Heart left ventricle (tissue), 13 donors: ENCODE results near the gene KCNQ2.

Experiments used
- CTCF ChIP-seq, 12 donors: fragments of 200-600 bp; sonication (generic) in 4 of 12; IDR thresholded peaks; one replicate each; pipeline versions ENCODE4 v1.5.0 to v1.8.0; 2018 to 2022; ENCODE audit warnings: antibody characterized with exemption in 12 of 12, mild to moderate bottlenecking in 5 of 12
- POLR2A ChIP-seq, 2 donors: fragments of 450-650 bp; IDR thresholded peaks; one replicate each; pipeline ENCODE4 v1.6.1; 2017; ENCODE audit warnings: antibody characterized with exemption in 2 of 2, mild to moderate bottlenecking in 2 of 2, moderate library complexity in 2 of 2
- donor health status: ischemic (EF 13 %, LVEDD 7.1; RV severe dilation, severe dysfunction).
- donor health status: DM: no; HTN: yes; CAD: no.
- donor health status: DM: no; HTN: no; CAD: no.
- donor health status: ischemic (EF 25% LVEDD 6.9; RV normal size, moderate dysfunction).
- donor health status: ischemic (EF 25% LVEDD 5.7; RV mildly dilated, moderate dysfunction).
- donor health status: ischemic (EF 35%, LVEDD 5.7; RV mildly dilated, moderate dysfunction).
- donor health status: nonischemic (EF 11% LVEDD 7.7; RV severe dilation, severe dysfunction).
- donor health status: DM: yes; HTN: yes; CAD: no.
- donor health status: PGD.
- donor health status: ischemic (EF 29% LVEDD 5.4; RV normal size, mild dysfunction).
- donor health status: nonischemic (EF 23%, LVEDD 6.1; RV moderate dilation, normal function).

GRCh38 chr20:63481503-63481902, 9.0 kb upstream of the KCNQ2 start:
- TF ChIP-seq POLR2A (IDR thresholded peaks at IDR 0.05), result no peak
- TF ChIP-seq CTCF (IDR thresholded peaks at IDR 0.05), result no peak
